GM19324 (cell line): Measurements from ENCODE around the gene GCLC.

Experiments
- ATAC-seq: cut with Tn5 transposase; IDR thresholded peaks from one replicate; pipeline ENCODE4 v1.9.1; 2021; ENCODE audit warnings: mild to moderate bottlenecking, moderate library complexity; ENCODE audit not compliant: unreplicated experiment, low FRiP score

GCLC gene

GRCh38 chr6:53527249-53527765 is 17.6 kb downstream of the GCLC start:
- ATAC-seq: no peak

- ATAC-seq: no peak
These were observed 18.9 kb downstream of the GCLC start for GRCh38 chr6:53526000-53526399.

GRCh38 chr6:53524455-53524815 is 20.5 kb downstream of the GCLC start:
- ATAC-seq: no peak

GRCh38 chr6:53523511-53524454 is 21.1 kb downstream of the GCLC start:
- ATAC-seq: no peak

GRCh38 chr6:53520320-53520928 is 24.5 kb downstream of the GCLC start:
- ATAC-seq: no peak

- ATAC-seq: no peak
These were observed 26.0 kb downstream of the GCLC start for GRCh38 chr6:53518862-53519261.

- no peak for ATAC-seq
These were observed 27.9 kb downstream of the GCLC start for GRCh38 chr6:53517021-53517420.

GRCh38 chr6:53514677-53515076 is 30.2 kb downstream of the GCLC start:
- no peak for ATAC-seq

- ATAC-seq: no peak
These were observed 31.4 kb downstream of the GCLC start for GRCh38 chr6:53513519-53513966.

- no peak for ATAC-seq
These were observed 31.8 kb downstream of the GCLC start for GRCh38 chr6:53513056-53513455.

GRCh38 chr6:53512626-53513025 is 32.3 kb downstream of the GCLC start:
- no peak for ATAC-seq

GRCh38 chr6:53510746-53511145 is 34.2 kb downstream of the GCLC start:
- no peak for ATAC-seq

- no peak for ATAC-seq
These were observed 38.0 kb downstream of the GCLC start for GRCh38 chr6:53506872-53507271.

GRCh38 chr6:53504512-53504911 is 40.4 kb downstream of the GCLC start:
- ATAC-seq: no peak

GRCh38 chr6:53503060-53503459 is 41.8 kb downstream of the GCLC start:
- ATAC-seq: no peak

- no peak for ATAC-seq
These were observed 43.5 kb downstream of the GCLC start for GRCh38 chr6:53501432-53501831.

GRCh38 chr6:53500095-53500494 is 44.8 kb downstream of the GCLC start:
- ATAC-seq: no peak

GRCh38 chr6:53499094-53499493 is 45.8 kb downstream of the GCLC start:
- ATAC-seq: no peak

- ATAC-seq: no peak
These were observed 46.3 kb downstream of the GCLC start for GRCh38 chr6:53498649-53499048.

- no peak for ATAC-seq
These were observed 47.0 kb downstream of the GCLC start for GRCh38 chr6:53497905-53498304.

GRCh38 chr6:53496797-53497375 is 48.0 kb downstream of the GCLC start:
- ATAC-seq: no peak
